Mammary epithelial cell (primary cell): ENCODE results near the gene UMOD.

Source experiments
- EZH2 ChIP-seq: IDR thresholded peaks from 2 replicates; pipeline ENCODE4 v1.6.1; 2012; ENCODE audit warnings: low read length, inconsistent platforms, borderline replicate concordance
- TF ChIP-seq, protein P1 (sequence below), 2 donors: IDR thresholded peaks in 1 of 2; conservative IDR thresholded peaks in 1 of 2; 2 replicates each; pipeline ENCODE4 v1.5.1; 2011 to 2012; ENCODE audit warnings: inconsistent platforms in 2 of 2, low read length in 2 of 2, mild to moderate bottlenecking in 2 of 2, control low read depth in 1 of 2, low read depth in 1 of 2; ENCODE audit not compliant: insufficient read depth in 1 of 2; ENCODE audit errors: extremely low read depth in 1 of 2

- TF ChIP-seq, protein P1, sequence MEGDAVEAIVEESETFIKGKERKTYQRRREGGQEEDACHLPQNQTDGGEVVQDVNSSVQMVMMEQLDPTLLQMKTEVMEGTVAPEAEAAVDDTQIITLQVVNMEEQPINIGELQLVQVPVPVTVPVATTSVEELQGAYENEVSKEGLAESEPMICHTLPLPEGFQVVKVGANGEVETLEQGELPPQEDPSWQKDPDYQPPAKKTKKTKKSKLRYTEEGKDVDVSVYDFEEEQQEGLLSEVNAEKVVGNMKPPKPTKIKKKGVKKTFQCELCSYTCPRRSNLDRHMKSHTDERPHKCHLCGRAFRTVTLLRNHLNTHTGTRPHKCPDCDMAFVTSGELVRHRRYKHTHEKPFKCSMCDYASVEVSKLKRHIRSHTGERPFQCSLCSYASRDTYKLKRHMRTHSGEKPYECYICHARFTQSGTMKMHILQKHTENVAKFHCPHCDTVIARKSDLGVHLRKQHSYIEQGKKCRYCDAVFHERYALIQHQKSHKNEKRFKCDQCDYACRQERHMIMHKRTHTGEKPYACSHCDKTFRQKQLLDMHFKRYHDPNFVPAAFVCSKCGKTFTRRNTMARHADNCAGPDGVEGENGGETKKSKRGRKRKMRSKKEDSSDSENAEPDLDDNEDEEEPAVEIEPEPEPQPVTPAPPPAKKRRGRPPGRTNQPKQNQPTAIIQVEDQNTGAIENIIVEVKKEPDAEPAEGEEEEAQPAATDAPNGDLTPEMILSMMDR (conservative IDR thresholded peaks at IDR 0.05 in 1 of 2, IDR thresholded peaks at IDR 0.05 in 1 of 2; ENCODE audit: extremely low read depth in 1 of 2, insufficient read depth in 1 of 2, low read depth in 1 of 2, low read length in 2 of 2) = no peak
- TF ChIP-seq EZH2 = no peak
These were observed 4.7 kb downstream of the UMOD start for GRCh38 chr16:20347666-20348364.
